HL-60 (cell line): Measurements from ENCODE around the gene ZAP70.

Source experiments
- DNase-seq, 2 experiments: peaks; one replicate each; pipeline ENCODE4 v3.0.0-alpha.2; 2010 to 2020; ENCODE audit warnings: low read depth in 1 of 2, low spot score in 1 of 2
- H3K27ac ChIP-seq: fragments of 250-450 bp; sonication (Bioruptor Pico); replicated peaks from 2 replicates; pipeline ENCODE4 v1.5.1; 2020; ENCODE audit warnings: mild to moderate bottlenecking, moderate library complexity
- H3K27me3 ChIP-seq: fragments of 250-450 bp; sonication (Bioruptor Pico); 2 replicates; pipeline ENCODE4 v1.5.1; 2021; ENCODE audit warnings: mild to moderate bottlenecking, moderate library complexity; ENCODE audit not compliant: insufficient read depth, poor library complexity, severe bottlenecking
- H3K4me3 ChIP-seq: replicated peaks from 2 replicates; pipeline ENCODE4 v1.5.1; 2011; ENCODE audit warnings: mild to moderate bottlenecking, control low read depth, low read length; ENCODE audit not compliant: insufficient read depth
- CTCF ChIP-seq: IDR thresholded peaks from one replicate; pipeline ENCODE4 v1.5.1; 2011; ENCODE audit warnings: low read length, control low read depth, inconsistent platforms; ENCODE audit not compliant: insufficient read depth
- GABPA ChIP-seq: IDR thresholded peaks from 2 replicates; pipeline ENCODE4 v1.6.1; 2012; ENCODE audit warnings: low read depth
- POLR2AphosphoS5 ChIP-seq: IDR thresholded peaks from 2 replicates; pipeline ENCODE4 v1.6.1; 2012; ENCODE audit warnings: low read depth
- REST ChIP-seq: IDR thresholded peaks from 2 replicates; pipeline ENCODE4 v1.6.1; 2012; ENCODE audit warnings: low read depth; ENCODE audit not compliant: insufficient replicate concordance
- SPI1 ChIP-seq: IDR thresholded peaks from 2 replicates; pipeline ENCODE4 v1.6.1; 2012; ENCODE audit warnings: low read depth, mild to moderate bottlenecking, borderline replicate concordance

ZAP70 gene

GRCh38 chr2:97704989-97705388, 8.4 kb upstream of the ZAP70 start:
- Histone ChIP-seq H3K4me3 (no peak overlapping the region), H3K27me3 (no peaks in the 10 kb centered on the region), H3K27ac (no peak overlapping the region)
- no peak for DNase-seq
- TF ChIP-seq CTCF (no peak), REST (no peak), SPI1 (no peak), GABPA (no peak), POLR2AphosphoS5 (no peak)

GRCh38 chr2:97706112-97706511, 7.3 kb upstream of the ZAP70 start:
- no peak overlapping the region for H3K27ac ChIP-seq

More at GRCh38 chr2:97706112-97706511, 7.3 kb upstream of the ZAP70 start:
- Histone ChIP-seq H3K27me3 (no peaks in the 10 kb centered on the region), H3K4me3 (no peak overlapping the region)
- DNase-seq: no peak
- TF ChIP-seq SPI1 (no peak), POLR2AphosphoS5 (no peak), CTCF (no peak), GABPA (no peak), REST (no peak)
